K562 (cell line): ENCODE data around the gene NAP1L1. TPM values are rescaled to one million over a fixed set of nuclear protein-coding genes. Genes with fewer than 3 reads are reported as not detected.

ENCODE experiments used
- ATAC-seq: fragments of 200-7000 bp; cut with Tn5 transposase; 3 replicates; pipeline ENCODE4 v1.9.1; 2020; ENCODE audit warnings: moderate library complexity
- BruUV-seq: library from RNA; stranded (reverse); fragments of 400-500 nt; replicated peaks from 2 replicates; lab custom pipeline; 2021; lab: Mats Ljungman, UMichigan
- CTCF ChIA-PET: fragments of 300-600 bp; formaldehyde crosslinking; extraction: SDS; loops from one replicate; lab custom pipeline; 2021; ENCODE audit warnings: low intra/inter-chr PET ratio; lab: Yijun Ruan, JAX
- POLR2A ChIA-PET: fragments of 300-600, 350-650 bp; sonication (Branson Sonifier 250); formaldehyde crosslinking; extraction: SDS; loops from one replicate; lab custom pipeline; 2021; ENCODE audit warnings: antibody characterized with exemption, inconsistent platforms; lab: Yijun Ruan, JAX
- DNase-seq, 4 experiments: peaks; one replicate each; pipeline versions ENCODE4 v3.0.0 to v3.0.0-alpha.2; 2011 to 2018; ENCODE audit warnings: low spot score in 3 of 4, mixed read lengths in 3 of 4; ENCODE audit errors: extremely low read depth in 1 of 4
- FAIRE-seq: peaks from 2 replicates; lab custom pipeline; 2011; peaks lifted over from hg19 to GRCh38; lab: Jason Lieb, UNC
- H2AFZ ChIP-seq: 2 replicates; pipeline ENCODE4 v1.6.0; 2011; ENCODE audit warnings: low read depth, low read length, control low read depth, inconsistent platforms
- H3K27ac ChIP-seq: fragments of 200-600 bp; 3 replicates; pipeline ENCODE4 v1.8.0; 2011; ENCODE audit warnings: low read depth, mild to moderate bottlenecking, control low read depth, inconsistent platforms, low read length, moderate library complexity, mixed read lengths; ENCODE audit errors: extremely low read depth
- H3K27me3 ChIP-seq, 2 experiments: fragments of 300-600 bp in 1 of 2; 2 replicates in 1 of 2; 3 replicates in 1 of 2; pipeline versions ENCODE4 v1.6.0 to v1.8.0; 2011; ENCODE audit warnings: inconsistent platforms in 2 of 2, low read length in 2 of 2, mild to moderate bottlenecking in 1 of 2, mixed read lengths in 1 of 2, moderate library complexity in 1 of 2; ENCODE audit not compliant: control insufficient read depth in 2 of 2, insufficient read depth in 2 of 2
- H3K36me3 ChIP-seq: fragments of 300-600 bp; 3 replicates; pipeline ENCODE4 v1.8.0; 2011; ENCODE audit warnings: mild to moderate bottlenecking, low read length, inconsistent platforms; ENCODE audit not compliant: control insufficient read depth, insufficient read depth
- H3K4me1 ChIP-seq, 2 experiments: fragments of 200-600 bp in 1 of 2; replicated peaks in 1 of 2; 2 replicates in 1 of 2; 3 replicates in 1 of 2; pipeline versions ENCODE4 v1.5.1 to v1.8.0; 2011; ENCODE audit warnings: inconsistent platforms in 2 of 2, low read length in 2 of 2, mild to moderate bottlenecking in 1 of 2, mixed read lengths in 1 of 2, moderate library complexity in 1 of 2; ENCODE audit not compliant: control insufficient read depth in 2 of 2, insufficient read depth in 2 of 2
- H3K4me2 ChIP-seq: 2 replicates; pipeline ENCODE4 v1.6.1; 2011; ENCODE audit warnings: low read length, control low read depth, inconsistent platforms, mixed read lengths; ENCODE audit not compliant: insufficient read depth
- H3K4me3 ChIP-seq: fragments of 200-600 bp; sonication (generic), shearing (Covaris generic); 2 replicates; pipeline ENCODE4 v1.5.1; 2016; ENCODE audit warnings: control low read depth, inconsistent platforms
- H3K79me2 ChIP-seq: fragments of 200-600 bp; 3 replicates; pipeline ENCODE4 v1.8.0; 2011; ENCODE audit warnings: low read length, inconsistent platforms; ENCODE audit not compliant: control insufficient read depth, insufficient read depth
- H3K9ac ChIP-seq, 2 experiments: 2 replicates each; pipeline versions ENCODE4 v1.6.0 to v1.6.1; 2011; ENCODE audit warnings: low read depth in 2 of 2, low read length in 2 of 2, control low read depth in 1 of 2, inconsistent platforms in 1 of 2, mild to moderate bottlenecking in 1 of 2, mixed read lengths in 1 of 2; ENCODE audit not compliant: insufficient read depth in 1 of 2
- H3K9me1 ChIP-seq: one replicate; pipeline ENCODE4 v1.6.0; 2011; ENCODE audit warnings: inconsistent platforms, mild to moderate bottlenecking, low read length, moderate library complexity; ENCODE audit not compliant: control insufficient read depth, insufficient read depth
- H3K9me3 ChIP-seq: replicated peaks from 2 replicates; pipeline ENCODE4 v1.5.1; 2011; ENCODE audit warnings: low read depth, low read length, inconsistent platforms; ENCODE audit not compliant: control insufficient read depth, insufficient read depth
- H4K20me1 ChIP-seq: replicated peaks from 2 replicates; pipeline ENCODE4 v1.6.1; 2011; ENCODE audit warnings: low read length, inconsistent platforms, mixed read lengths; ENCODE audit not compliant: control insufficient read depth, insufficient read depth
- CBFA2T3 ChIP-seq: fragments of 450-650 bp; IDR thresholded peaks from 2 replicates; pipeline ENCODE4 v1.6.1; 2017
- GABPA ChIP-seq: fragments of 200-800 bp; sonication (Bioruptor generic); conservative IDR thresholded peaks from 2 replicates; pipeline ENCODE4 v1.6.1; 2016; ENCODE audit warnings: low read depth, missing genetic modification characterization, missing compliant biosample characterization
- MYNN ChIP-seq, 2 experiments: sonication (generic); formaldehyde crosslinking in 1 of 2; IDR thresholded peaks; 2 replicates each; pipeline versions ENCODE4 v1.5.0 to v1.6.1; 2016 to 2020; ENCODE audit warnings: antibody characterized with exemption in 1 of 2, missing genetic modification reagents in 1 of 2
- POLR2AphosphoS2 ChIP-seq: IDR thresholded peaks from 2 replicates; pipeline ENCODE4 v1.6.1; 2012; ENCODE audit warnings: low read length, improper control_type of control experiment
- RUNX1 ChIP-seq: sonication (generic); IDR thresholded peaks from 2 replicates; pipeline ENCODE4 v1.6.1; 2016; ENCODE audit warnings: antibody characterized with exemption, low read depth
- SMC3 ChIP-seq: conservative IDR thresholded peaks from 2 replicates; pipeline ENCODE4 v1.6.1; 2011; ENCODE audit warnings: low read depth, low read length, improper control_type of control experiment; ENCODE audit not compliant: insufficient read depth
- SUPT5H ChIP-seq: fragments of 450-650 bp; IDR thresholded peaks from 2 replicates; pipeline ENCODE4 v1.6.1; 2016
- THRB ChIP-seq: fragments of 450-650 bp; formaldehyde crosslinking; conservative IDR thresholded peaks from 2 replicates; pipeline ENCODE4 v1.4.0; 2022; ENCODE audit warnings: mild to moderate bottlenecking, missing genetic modification characterization
- ZNF316 ChIP-seq: fragments of 450-650 bp; IDR thresholded peaks from 2 replicates; pipeline ENCODE4 v1.6.1; 2016
- ZNF444 ChIP-seq: fragments of 250-450 bp; sonication (Bioruptor Pico); IDR thresholded peaks from 2 replicates; pipeline ENCODE4 v1.4.0; 2020; ENCODE audit warnings: mild to moderate bottlenecking, moderate library complexity
- WGBS: fragments of 100-300 bp; shearing (Covaris generic); methylation state at CpG from one replicate; pipeline ENCODE4 v1.1.6; 2016; ENCODE audit warnings: low coverage, mixed read lengths; ENCODE audit not compliant: insufficient coverage; ENCODE audit errors: missing lambda C conversion rate; 5-methylcytosine and 5-hydroxymethylcytosine counted together
- in situ Hi-C: fragments of 300-500 bp; cut with MboI; formaldehyde crosslinking; loops from 4 replicates; pipeline ENCODE4 v1.15.0; 2018; ENCODE audit warnings: inconsistent platforms, mixed read lengths
- intact Hi-C: fragments of 100-400 bp; cut with micrococcal nuclease; formaldehyde crosslinking; loops from 2 replicates; pipeline ENCODE4 v1.14.2; 2022
- polyA plus RNA-seq, 8 experiments: library from polyadenylated mRNA; depleted of rRNA in 4 of 8; stranded (reverse) in 5 of 8; unstranded in 3 of 8; fragments of >200 nt; fragmentation: Nextera tagmentation in 2 of 8; fragmentation: Illumina TruSeq in 1 of 8; extraction: Ambion mirVana in 2 of 8; extraction: Trizol in 1 of 8; gene quantifications; 2 replicates each; pipeline versions ENCODE4 v1.2.1 to v1.2.3, GENCODE V29; 2011 to 2014; ENCODE audit warnings: inconsistent platforms in 1 of 8, missing spikeins in 1 of 8
- total RNA-seq, 7 experiments: library from RNA; depleted of rRNA in 6 of 7; stranded (reverse); fragments of >200 nt in 6 of 7; fragmentation: Illumina TruSeq in 2 of 7; extraction: Trizol in 2 of 7; gene quantifications; 2 replicates each; pipeline versions ENCODE4 v1.2.1 to v1.2.3, GENCODE V29; 2011 to 2021; ENCODE audit warnings: low replicate concordance in 1 of 7

NAP1L1 gene
- total and polyA plus RNA-seq, 9 of the 15 experiments (the other 6 are each of a cell fraction or from before 2014, with no cell fraction given): 287 to 747 (median 450) TPM

- ATAC-seq (no peak), FAIRE-seq (no peak), DNase-seq (no peak)
- ChIA-PET POLR2A (interaction anchor here (0.6 to 1.4 kb wide), 3 partner anchors 9 to 840 kb away, joined by 3 to 6 read pairs (median 3); partner anchors contain the start of gene PHLDA1), CTCF (no interaction called here)
- no peaks in the 10 kb centered on the region for H3K9me3 ChIP-seq
- peaks cover 15% of the 10 kb centered on the region; the same call in 2 of the 3 replicates for H3K36me3 ChIP-seq
- H3K4me2 ChIP-seq: no peak overlapping the region
- no peak overlapping the region for H3K27ac ChIP-seq
- intact Hi-C loops (loop anchor here (5.0 kb wide), 1 partner anchor 547 kb away; no protein-coding TSS in a partner anchor), in situ Hi-C loops (loop anchor here (25.0 kb wide), 1 partner anchor 703 kb away; the partner anchor contains the start of genes CAPS2 and GLIPR1L1)
- no peak overlapping the region for H3K4me3 ChIP-seq
- no peaks in the 10 kb centered on the region for H3K9me1 ChIP-seq
- H3K4me1 ChIP-seq: peaks cover 0 to 9% of the 10 kb centered on the region in 2 experiments; a peak in 2 of 5 replicates
- WGBS: 64% methylated on average over 4 of the region's 4 CpGs
- no peaks in the 10 kb centered on the region for H3K79me2 ChIP-seq
- no TSS peak for BruUV-seq
- no peak overlapping the region for H2AFZ ChIP-seq
- H3K27me3 ChIP-seq: no peaks in the 10 kb centered on the region
- H4K20me1 ChIP-seq: no peaks in the 10 kb centered on the region
- TF ChIP-seq SMC3 (no peak), GABPA (tag) (no peak), RUNX1 (no peak), SUPT5H (peak; percentile 50; the same call in 1 of the 2 replicates), ZNF316 (no peak), MYNN (IDR thresholded peaks at IDR 0.05) (no peak), MYNN (CRISPR knock-in tag; IDR thresholded peaks at IDR 0.05) (no peak), THRB (CRISPR knock-in tag) (0 out of 2 replicates have a peak, but pooled peaks have one; percentile 44), ZNF444 (CRISPR knock-in tag) (no peak), POLR2AphosphoS2 (0 out of 2 replicates have a peak, but pooled peaks have one; percentile 47), CBFA2T3 (no peak)
- no peak overlapping the region; a peak in 1 of 4 replicates for H3K9ac ChIP-seq
Observed at GRCh38 chr12:76040461-76040860, 44.0 kb downstream of the NAP1L1 start.
